ENCODE measurements around the gene PACRG.

The PACRG gene

DNA sequence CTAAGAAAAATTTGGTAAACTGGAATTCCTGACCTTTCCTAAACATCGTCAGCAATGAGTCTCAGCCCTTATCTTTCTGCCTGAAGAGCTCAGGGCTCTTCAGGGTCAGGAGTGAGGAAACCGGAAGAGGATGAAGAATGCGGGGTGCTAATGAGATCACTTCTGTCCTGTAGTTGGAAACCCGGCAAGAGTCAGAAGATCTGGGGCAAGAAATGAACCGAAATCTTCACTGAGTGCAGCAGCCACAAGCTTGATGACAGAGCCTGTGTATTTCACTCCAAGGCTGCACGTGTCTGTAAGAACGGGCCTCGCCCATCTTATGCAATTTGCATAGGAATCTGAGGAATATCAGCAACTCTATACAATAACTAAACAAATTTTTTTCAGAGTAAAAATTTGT lies 626.3 kb downstream of the PACRG start:
- DNase-seq (ENCODE audit: low spot score): no peak

DNA sequence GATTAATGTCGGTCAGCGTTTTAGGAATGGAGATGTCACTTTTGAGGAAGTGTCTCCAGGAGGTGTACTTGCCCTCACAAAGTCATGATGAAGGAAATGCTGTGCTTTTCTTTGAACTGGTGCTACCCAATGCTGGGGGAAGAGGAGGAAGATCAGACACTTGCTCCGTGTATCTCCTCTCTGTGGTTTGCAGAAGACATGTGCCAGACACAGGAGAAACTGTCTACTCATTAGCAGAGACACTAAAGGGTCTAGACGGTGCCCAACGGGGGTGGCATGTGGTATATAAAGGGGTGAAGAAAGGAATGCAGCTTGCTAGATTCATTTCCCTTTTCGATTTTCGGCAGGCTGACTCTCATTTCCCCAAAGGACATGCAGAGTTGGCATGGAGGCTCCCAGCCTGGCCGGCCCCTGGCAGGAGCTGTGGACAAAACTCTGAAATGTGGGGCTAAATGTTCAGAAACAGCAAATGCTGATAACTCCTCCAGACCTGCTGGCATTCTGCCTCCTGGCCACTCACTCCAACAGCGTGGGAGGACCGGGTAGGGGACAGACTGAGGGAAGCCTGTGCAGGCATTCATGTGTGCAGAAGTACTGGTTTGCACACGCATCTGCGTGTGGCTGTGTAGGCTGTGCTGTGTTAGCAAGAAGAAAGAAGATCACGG lies 627.1 kb downstream of the PACRG start:
- no peak for DNase-seq (ENCODE audit: low spot score)

DNA sequence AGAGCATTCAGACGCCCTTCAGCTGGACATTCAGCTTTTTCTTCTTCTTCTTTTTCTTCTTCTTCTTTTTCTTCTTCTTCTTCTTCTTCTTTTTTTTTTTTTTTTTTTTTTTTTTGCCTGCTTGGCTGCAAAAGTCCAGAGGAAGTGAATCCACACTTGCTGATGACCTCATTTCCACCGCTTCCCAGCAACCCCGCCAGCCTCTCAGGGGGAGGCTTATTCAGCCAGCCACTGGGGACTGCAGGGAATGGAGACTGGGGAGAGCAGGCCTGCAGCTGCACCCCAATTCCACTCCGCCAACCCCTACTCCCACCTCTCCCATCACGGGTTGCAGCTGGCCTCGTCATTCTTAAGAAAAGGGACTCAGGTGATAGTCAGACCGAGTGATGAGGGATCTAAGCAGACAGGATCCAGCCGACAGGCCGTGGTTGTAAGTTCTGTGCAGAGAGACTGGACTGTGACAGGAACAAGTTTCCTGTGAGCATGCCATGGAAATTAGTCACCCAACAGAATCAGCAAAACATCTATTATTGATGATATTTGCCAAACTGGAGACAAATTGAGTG lies 627.7 kb downstream of the PACRG start:
- DNase-seq (ENCODE audit: low spot score): no peak

- DNase-seq (ENCODE audit: low spot score): no peak
Measured at GRCh38 chr6:163356324-163356723, 628.5 kb downstream of the PACRG start.

DNA sequence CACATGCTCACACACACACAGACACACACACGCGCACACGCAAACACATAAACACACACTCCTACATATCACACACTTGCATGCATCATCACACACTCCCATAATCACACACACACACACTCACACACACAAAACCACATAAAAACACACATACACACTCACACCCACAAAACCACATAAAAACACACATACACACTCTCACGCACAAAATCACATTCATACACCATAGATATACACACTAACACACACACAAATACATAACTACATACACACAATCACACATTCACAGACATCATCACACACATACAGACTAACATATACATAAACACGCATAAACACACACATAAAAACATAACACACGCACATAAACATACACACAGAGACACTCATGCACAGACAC lies 629.0 kb downstream of the PACRG start:
- DNase-seq (ENCODE audit: low spot score): no peak

GRCh38 chr6:163364641-163365040 lies 636.9 kb downstream of the PACRG start:
- DNase-seq (ENCODE audit: low spot score): no peak
